ENCODE results near the gene EIF1AD.

EIF1AD gene

DNA sequence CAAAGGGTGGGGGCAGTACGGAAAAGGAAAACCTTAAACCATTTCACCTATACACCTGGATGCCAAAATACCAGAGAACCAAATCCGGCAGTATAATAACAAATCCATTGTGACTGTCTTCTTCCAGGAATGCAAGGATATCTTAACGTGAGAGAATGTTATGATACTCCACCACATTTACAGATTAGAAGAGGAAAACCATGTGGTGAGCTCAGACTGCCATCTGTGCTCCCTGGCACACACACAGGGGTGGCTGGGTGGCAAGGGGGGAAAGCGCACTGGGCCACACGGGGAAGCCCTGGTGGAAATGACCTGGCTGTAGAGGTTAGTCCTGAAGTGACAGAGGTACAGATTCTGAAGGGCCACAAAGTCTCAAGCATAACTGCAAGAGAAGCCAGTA is 9.9 kb downstream of the EIF1AD start:
- no peak for TF ChIP-seq CTCF (IDR thresholded peaks at IDR 0.05)
- no peak for TF ChIP-seq ZFX (IDR thresholded peaks at IDR 0.05; ENCODE audit: borderline replicate concordance)
- H3K27ac ChIP-seq, result no peak overlapping the region

GRCh38 chr11:65988791-65989592 is 13.0 kb downstream of the EIF1AD start:
- peak overlapping the region; percentile 54 for H3K27ac ChIP-seq
- peak; percentile 98 for TF ChIP-seq CTCF (IDR thresholded peaks at IDR 0.05)
- TF ChIP-seq ZFX (IDR thresholded peaks at IDR 0.05; ENCODE audit: borderline replicate concordance), result no peak

DNA sequence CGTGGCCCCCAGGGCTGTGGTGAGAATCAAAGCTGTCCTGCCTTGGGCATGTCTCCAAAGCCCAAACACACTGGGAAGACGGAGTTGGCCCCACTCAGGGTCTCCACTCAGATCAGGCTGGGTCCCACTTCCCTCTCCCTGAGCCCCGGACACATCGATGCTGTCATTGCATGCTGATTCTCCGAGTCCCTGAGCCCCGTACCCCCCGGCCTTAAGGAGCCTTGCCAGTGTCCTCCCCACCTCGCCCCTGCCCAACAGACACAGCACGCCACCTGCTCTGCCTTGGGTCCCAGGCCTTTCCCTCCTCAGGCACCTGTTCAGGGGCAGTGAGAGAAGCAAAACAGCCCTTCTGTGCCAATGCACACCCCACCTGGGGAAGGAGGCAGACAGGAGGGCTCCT is 14.6 kb downstream of the EIF1AD start:
- H3K27ac ChIP-seq, result no peak overlapping the region
- TF ChIP-seq CTCF (IDR thresholded peaks at IDR 0.05) (no peak), ZFX (IDR thresholded peaks at IDR 0.05; ENCODE audit: borderline replicate concordance) (no peak)

DNA sequence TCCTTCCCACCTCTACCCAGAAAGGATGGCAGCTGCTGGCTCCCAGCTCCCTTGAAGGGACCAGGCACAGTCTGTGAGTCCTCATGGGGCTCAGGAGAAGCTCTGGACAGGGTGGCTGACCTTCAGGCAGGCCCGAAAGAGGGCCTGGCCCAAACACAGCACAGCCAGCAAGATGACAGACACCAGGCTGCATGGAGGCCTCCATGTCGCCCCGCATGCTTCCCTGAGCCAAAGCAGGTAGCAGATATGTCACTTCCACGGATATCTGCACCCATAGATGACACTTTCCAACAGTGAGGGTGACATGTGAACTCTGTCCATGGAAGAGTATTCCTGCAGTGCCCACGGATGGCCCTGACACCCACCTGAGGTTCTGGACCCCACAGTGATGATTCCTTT is 18.4 kb downstream of the EIF1AD start:
- no peak for TF ChIP-seq ZFX (IDR thresholded peaks at IDR 0.05; ENCODE audit: borderline replicate concordance)
- TF ChIP-seq CTCF (IDR thresholded peaks at IDR 0.05), result no peak
- H3K27ac ChIP-seq, result no peak overlapping the region

- no peak for TF ChIP-seq CTCF (IDR thresholded peaks at IDR 0.05)
- TF ChIP-seq ZFX (IDR thresholded peaks at IDR 0.05; ENCODE audit: borderline replicate concordance), result no peak
- H3K27ac ChIP-seq, result no peak overlapping the region
Observed at GRCh38 chr11:65982824-65983588, 19.0 kb downstream of the EIF1AD start.

DNA sequence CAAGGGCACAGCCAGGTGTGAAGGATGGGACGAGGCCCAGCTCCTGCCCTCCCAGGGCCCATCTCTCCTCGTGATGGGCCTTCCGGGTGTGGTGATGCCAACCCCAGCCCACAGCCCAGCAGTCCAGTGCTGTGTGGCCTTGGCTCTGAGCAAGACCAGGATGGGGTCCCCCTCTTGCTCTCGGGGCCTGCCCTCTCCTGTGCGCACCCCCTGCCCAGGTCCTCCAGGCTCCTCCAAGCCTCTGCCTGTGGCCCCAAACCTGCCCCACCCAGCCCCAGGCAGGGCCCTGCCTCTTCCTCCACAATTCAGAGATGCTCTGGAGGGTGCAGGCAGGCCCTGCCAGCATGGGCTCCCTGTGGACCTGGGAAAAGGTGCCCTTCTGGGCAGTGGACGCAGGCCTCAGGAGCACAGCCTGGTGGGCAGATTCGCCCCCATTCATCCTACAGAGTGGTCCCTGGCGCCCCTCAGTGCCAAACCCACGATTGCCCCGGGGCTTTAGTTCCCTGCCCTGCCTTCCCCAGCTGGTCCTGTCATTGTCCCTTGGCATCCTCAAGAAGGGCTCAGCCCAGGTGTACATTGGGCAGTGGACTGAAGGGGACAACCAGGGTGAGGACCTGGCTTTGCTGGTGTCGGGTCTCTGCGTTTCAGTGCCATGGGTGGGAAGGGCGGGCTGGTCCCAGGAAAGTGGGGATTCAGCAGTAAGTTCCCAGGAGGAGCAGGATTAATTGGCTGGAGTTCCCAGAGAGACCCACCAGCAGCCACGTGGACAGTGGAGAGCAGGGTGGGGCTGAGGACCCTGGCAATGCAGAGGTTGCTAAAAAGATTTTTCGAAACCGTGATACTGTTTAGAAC is 19.8 kb downstream of the EIF1AD start:
- TF ChIP-seq ZFX (IDR thresholded peaks at IDR 0.05; ENCODE audit: borderline replicate concordance) (no peak), CTCF (IDR thresholded peaks at IDR 0.05) (no peak)
- H3K27ac ChIP-seq, result no peak overlapping the region

All from 22Rv1 (cell line).